Coronary artery (tissue), 2 donors: Measurements from ENCODE around the gene ZNF609.

Experiments
- DNase-seq: peaks from one replicate; pipeline ENCODE4 v3.0.0-alpha.2; 2017; ENCODE audit warnings: low spot score
- H3K27ac ChIP-seq, 2 donors: fragments of 200-600 bp; sonication (generic); one replicate each; pipeline ENCODE4 v1.5.1; 2016 to 2019
- H3K4me3 ChIP-seq: fragments of 200-600 bp; sonication (generic); 2 replicates; pipeline ENCODE4 v1.5.1; 2016; ENCODE audit warnings: mild to moderate bottlenecking, moderate library complexity
- TF ChIP-seq, protein P1 (sequence below): fragments of 200-600 bp; sonication (generic); IDR thresholded peaks from one replicate; pipeline ENCODE4 v1.5.1; 2019; ENCODE audit warnings: antibody characterized with exemption

ZNF609 gene

DNA sequence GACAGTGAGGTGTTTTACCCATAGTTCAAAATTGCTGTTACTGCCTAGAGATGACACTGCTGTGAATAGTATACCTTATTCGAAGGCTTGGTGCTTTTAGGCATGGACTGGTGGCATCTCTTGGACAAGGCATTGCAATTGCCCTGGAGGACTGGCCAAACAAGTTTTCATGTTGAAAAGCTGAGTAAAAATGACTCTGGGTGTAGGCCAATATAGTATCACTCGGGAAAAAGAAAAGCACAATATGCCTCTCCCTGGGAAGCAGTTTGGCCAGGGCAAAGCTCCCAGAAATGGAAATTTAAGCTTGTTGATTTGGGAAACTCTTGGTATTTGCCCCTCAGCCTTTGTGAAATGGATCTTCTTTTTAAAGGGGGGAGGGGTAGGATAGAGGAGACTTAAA lies 54.8 kb downstream of the ZNF609 start:
- TF ChIP-seq, protein P1, sequence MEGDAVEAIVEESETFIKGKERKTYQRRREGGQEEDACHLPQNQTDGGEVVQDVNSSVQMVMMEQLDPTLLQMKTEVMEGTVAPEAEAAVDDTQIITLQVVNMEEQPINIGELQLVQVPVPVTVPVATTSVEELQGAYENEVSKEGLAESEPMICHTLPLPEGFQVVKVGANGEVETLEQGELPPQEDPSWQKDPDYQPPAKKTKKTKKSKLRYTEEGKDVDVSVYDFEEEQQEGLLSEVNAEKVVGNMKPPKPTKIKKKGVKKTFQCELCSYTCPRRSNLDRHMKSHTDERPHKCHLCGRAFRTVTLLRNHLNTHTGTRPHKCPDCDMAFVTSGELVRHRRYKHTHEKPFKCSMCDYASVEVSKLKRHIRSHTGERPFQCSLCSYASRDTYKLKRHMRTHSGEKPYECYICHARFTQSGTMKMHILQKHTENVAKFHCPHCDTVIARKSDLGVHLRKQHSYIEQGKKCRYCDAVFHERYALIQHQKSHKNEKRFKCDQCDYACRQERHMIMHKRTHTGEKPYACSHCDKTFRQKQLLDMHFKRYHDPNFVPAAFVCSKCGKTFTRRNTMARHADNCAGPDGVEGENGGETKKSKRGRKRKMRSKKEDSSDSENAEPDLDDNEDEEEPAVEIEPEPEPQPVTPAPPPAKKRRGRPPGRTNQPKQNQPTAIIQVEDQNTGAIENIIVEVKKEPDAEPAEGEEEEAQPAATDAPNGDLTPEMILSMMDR: no peak

DNA sequence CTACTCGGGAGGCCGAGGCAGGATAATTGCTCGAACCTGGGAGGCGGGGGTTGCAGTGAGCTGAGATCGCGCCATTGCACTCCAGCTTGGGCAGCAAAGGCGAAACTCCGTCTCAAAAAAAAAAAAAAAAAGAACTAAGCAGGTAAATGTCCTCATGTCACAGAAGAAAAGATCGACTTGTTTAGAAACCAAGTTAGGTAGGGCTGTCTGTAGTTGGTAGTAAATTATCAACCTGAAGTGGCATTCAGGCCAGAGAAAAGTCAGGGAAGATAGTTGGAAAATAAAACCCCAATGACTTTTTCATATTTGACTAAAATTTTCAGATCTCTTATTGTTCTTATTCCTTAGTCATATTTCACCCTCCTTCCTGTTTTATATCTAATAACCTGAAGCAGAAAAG lies 55.4 kb downstream of the ZNF609 start:
- no peak overlapping the region for H3K4me3 ChIP-seq
- TF ChIP-seq, protein P1: no peak

More for the DNA sequence above, 54.8 kb downstream of the ZNF609 start:
- Histone ChIP-seq H3K27ac (no peak overlapping the region), H3K4me3 (no peak overlapping the region)
- DNase-seq: no peak

DNA sequence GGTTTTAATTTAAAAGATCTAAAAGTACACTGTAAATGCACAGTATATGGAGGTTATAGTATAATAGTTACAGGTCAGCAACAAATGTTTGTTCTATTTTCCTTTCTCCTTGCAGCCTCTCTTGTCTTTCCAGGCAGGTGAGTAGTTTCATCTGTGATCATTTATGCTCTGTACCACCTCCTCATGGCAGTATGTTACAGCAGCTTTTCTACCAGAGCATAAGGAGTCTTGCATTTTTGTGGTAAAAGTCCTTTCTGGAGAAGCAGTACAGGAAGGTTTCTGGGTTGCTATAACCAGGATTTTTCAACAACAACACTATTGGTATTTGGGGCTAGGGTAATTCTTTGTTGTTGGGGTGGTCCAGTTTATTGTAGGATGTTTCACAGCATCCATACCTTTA lies 59.5 kb downstream of the ZNF609 start:
- no peak for DNase-seq
- TF ChIP-seq, protein P1: no peak
- H3K4me3 ChIP-seq: no peak overlapping the region
- no peak overlapping the region for H3K27ac ChIP-seq

More for the DNA sequence above, 55.4 kb downstream of the ZNF609 start:
- no peak for DNase-seq
- H3K27ac ChIP-seq: no peak overlapping the region

DNA sequence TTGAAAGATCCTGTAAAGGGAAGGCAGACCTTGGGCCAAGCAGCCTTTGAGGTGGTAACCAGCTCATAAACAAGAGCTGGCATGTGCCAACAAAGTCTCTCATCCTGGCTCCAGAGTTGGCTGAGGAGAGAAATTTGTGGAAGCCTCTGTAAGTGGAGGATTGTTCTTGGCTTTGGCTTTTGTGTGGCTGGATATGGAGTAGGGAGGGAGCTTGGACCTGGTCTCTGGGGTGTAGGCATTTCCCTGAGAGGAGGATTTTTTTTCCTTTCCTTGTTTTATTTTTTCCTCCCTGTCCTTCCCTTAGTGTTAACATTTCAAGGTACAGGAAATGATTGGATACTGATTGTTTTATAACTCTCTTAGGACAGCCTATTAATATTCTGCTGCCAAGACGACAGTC lies 60.8 kb downstream of the ZNF609 start:
- Histone ChIP-seq H3K4me3 (no peak overlapping the region), H3K27ac (no peak overlapping the region)
- TF ChIP-seq, protein P1: no peak
- DNase-seq: no peak

DNA sequence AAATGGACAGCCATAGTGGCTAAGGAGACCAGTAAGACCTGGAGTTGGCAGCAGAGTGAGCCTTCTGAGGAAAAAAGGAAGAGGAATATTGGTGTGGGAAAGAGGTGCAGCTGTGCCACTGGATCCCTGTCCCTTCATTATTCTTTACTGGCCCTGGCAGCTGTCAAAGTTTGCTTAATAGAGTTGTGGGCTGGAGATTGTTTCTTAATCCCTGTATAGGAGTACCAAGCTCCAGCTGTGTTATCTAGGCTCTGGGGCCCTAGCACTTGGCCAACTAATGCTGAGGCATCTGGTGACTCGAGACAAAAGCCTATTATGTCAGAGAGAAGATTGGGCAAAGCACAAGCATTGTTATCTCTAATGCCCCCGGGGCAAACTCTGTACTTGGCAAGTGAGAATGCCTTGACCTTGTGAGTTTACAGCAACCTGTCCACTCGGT lies 61.4 kb downstream of the ZNF609 start:
- Histone ChIP-seq H3K27ac (peak overlapping the region in 1 of 2 donors; percentile 24), H3K4me3 (no peak overlapping the region)
- no peak for DNase-seq
- TF ChIP-seq, protein P1: no peak

DNA sequence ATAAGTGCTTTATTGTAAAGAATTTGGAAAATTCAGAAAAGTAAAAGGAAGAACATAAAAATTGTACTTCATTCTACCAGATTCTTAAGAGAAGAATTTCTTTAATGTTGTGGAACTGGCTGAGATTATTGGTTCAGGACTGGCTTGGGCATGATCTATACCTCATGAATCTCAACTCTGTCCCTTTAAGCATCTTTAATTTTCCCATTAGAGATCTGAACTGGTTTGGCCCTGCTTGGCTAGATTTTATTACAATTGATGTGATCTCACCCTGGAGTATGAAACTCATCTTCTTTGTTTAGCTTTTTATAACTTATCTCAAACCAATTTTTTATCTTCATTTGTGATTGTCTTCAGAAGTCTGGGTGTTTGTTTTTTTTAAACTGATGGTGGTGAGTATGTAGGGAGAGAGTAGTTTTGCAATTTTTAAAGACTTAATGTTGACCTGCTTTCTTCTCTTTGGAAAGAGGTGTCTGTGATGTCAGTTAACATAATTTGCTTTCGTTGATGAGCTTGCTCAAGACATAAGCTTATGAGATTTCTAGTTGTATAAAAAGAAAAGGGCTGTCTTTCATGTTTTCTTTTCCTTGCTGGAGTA lies 61.9 kb downstream of the ZNF609 start:
- no peak for DNase-seq
- Histone ChIP-seq H3K4me3 (no peak overlapping the region), H3K27ac (no peak overlapping the region)
- TF ChIP-seq, protein P1: no peak

DNA sequence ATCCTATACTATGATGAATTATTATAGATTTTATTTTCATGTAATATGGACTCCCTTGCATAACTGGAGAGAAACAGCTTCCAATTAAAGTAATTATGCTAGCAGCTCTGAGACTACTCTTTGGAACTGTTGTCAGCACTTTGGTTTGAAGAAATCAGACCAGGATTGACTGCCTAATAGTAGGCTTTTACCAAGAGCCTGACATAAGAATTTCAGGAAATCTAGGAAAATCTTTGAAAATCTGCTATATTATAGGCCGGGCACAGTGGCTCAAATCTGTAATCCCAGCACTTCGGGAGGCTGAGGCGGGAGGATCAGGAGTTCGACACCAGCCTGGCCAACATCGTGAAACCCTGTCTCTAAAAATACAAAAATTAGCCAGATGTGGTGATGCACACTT lies 62.9 kb downstream of the ZNF609 start:
- DNase-seq: no peak
- H3K4me3 ChIP-seq: no peak overlapping the region
- no peak overlapping the region for H3K27ac ChIP-seq
- TF ChIP-seq, protein P1: no peak
